ENCODE measurements around the gene RASA3.
"Not testable (repeated sequence)": the region's sequence is repeated elsewhere in the genome, so short reads cannot be mapped to it uniquely, and the experiment has no call there.

Gene RASA3

GRCh38 chr13:114030666-114031610 lies 101.5 kb downstream of the RASA3 start:
- no peak for DNase-seq

GRCh38 chr13:114029866-114030625 lies 102.4 kb downstream of the RASA3 start:
- DNase-seq: no peak

DNA sequence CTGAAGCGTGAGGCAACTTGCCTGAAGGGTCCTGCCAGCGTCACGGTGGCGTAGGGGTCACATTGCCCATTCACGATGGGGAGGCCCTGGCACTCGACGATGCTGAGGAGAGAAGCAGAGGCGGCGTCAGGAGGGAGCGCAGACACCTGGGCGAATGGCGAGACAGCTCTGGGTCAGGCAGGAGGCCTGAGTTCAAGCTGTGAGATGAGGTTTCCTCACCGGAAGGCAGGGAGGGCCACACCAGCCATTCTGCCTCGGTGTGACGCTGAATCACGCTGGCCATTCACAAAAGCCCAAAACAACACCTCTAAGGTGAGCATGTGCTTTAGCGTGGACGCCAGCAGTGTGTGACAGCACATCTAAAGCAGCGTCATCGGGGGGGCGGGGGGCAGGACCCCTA lies 104.6 kb downstream of the RASA3 start:
- no peak for DNase-seq

DNA sequence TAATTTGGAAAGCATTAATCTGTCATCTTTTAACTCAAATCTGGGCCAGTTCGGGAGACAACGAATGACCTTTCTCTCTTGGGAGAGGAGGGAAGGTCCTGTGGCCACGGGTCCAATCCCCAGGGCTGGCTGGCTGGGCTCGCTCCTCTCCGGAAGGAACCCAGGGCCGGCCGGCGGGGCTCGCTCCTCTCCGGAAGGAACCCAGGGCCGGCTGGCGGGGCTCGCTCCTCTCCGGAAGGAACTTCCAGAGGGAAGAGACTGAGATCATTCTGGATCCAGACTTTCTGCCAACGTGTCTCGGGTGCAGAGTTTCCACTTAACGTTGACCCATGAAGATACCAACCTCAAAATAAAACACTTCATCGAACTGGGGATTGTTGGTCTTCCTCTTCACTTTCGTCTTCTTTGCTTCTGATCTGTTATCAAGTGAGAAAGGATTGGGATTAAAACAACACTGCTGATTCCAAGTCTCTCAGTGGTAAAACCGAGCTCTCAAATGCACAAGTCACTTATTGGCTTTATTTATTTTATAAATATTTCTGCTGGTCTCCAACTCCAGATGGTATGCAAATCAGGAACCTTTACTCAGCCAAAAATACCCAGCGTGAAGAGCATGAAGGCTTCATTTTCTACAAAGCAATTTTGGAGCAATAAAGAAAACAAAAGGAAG lies 105.2 kb downstream of the RASA3 start:
- no peak for DNase-seq

DNA sequence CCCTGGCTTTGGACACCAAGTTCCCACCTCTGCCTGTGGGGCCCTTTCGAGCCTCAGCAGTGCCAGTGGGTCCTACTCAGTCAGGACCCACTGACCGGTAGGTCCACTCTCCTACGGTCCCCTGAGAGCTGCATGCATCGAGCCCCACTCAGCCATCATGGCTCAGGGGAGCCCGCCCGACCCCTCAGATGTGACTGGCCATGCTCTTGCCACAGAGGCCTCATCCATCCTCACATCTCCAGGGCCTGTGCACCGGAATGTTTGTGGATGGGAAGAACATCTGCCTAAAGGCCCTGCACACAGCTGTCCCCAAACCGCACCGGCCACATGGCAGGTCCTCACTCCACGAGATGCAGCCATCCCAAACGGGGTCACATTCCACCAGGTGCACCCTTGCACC lies 105.9 kb downstream of the RASA3 start:
- no peak for DNase-seq

- DNase-seq: no peak
These were observed 106.5 kb downstream of the RASA3 start for GRCh38 chr13:114025714-114026431.

- no peak for DNase-seq
These were observed 107.1 kb downstream of the RASA3 start for GRCh38 chr13:114025405-114025713.

- no peak for DNase-seq
These were observed 107.6 kb downstream of the RASA3 start for GRCh38 chr13:114024603-114025404.

GRCh38 chr13:114023716-114024602 lies 108.5 kb downstream of the RASA3 start:
- DNase-seq: no peak

DNA sequence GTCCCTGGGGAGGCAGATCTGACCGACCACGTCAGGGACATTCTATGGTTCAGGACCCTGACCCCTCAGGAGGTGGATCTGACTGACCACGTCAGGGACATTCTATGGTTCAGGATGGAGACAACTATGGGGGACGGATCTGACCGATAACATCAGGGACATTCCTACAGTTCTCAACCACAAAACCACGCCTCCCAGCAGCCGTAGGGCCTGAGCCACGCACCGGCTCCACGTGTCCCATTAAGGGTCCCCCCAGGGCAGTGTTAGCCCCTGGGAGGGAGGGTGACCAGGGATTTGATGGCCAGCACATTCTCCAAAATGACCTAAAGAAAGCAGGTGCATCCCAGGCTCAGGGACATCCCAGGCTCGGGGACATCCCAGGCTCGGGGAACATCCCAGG lies 109.5 kb downstream of the RASA3 start:
- DNase-seq: no peak

- no peak for DNase-seq
These were observed 110.1 kb downstream of the RASA3 start for GRCh38 chr13:114022309-114022669.

- no peak for DNase-seq
These were observed 110.7 kb downstream of the RASA3 start for GRCh38 chr13:114021464-114022308.

DNA sequence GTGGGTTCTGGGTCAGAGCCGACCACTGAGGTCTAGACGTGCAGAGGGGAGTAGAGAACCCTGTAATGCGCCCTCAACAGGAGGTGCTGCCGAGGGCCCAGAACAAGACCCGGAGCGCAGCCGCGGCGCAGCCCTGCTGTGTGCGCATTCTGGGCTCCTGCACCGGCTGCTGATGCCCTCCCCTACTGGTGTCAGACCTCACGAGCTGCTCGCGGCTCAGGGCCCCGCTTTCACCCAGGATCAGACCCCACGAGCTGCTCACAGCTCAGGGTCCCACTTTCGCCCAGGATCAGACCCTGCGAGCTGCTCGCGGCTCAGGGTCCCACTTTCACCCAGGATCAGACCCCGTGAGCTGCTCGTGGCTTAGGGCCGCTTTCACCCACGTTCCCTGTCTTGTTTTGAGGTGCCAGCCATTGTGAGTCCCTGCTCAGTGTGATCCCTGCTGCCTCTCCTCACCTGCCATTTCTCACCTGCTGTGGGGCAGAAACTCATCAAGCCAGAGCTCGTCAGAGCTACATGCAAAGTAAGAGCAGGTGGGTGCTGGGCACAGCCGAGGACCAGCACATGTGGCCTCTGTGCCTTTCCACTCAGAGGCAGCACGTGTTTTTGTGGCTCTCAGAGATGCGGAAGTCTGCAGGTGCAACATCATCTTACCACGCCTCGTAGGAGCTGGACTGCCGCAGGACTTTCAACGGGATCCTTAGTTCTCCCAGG lies 111.5 kb downstream of the RASA3 start:
- DNase-seq: no peak

DNA sequence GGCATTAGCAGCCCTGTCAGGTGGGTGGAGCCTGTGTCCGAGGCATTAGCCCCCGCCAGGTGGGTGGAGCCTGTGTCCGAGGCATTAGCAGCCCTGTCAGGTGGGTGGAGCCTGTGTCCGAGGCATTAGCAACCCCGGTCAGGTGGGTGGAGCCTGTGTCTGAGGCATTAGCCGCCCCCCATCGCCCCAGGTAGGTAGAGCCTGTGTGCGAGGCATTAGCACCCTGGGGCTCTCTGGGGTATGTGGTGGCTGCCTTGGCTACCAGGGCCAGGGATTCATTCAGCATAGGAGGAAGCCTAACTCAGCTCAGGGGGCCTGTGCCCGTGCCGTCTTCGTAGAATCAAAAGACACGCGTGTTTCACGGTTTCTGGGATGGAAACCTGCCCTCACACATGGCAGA lies 112.3 kb downstream of the RASA3 start:
- not testable (repeated sequence) for DNase-seq

- no peak for DNase-seq
These were observed 113.1 kb downstream of the RASA3 start for GRCh38 chr13:114019367-114019766.

- DNase-seq: no peak
These were observed 113.9 kb downstream of the RASA3 start for GRCh38 chr13:114018461-114019055.

GRCh38 chr13:114017966-114018365 lies 114.5 kb downstream of the RASA3 start:
- no peak for DNase-seq

DNA sequence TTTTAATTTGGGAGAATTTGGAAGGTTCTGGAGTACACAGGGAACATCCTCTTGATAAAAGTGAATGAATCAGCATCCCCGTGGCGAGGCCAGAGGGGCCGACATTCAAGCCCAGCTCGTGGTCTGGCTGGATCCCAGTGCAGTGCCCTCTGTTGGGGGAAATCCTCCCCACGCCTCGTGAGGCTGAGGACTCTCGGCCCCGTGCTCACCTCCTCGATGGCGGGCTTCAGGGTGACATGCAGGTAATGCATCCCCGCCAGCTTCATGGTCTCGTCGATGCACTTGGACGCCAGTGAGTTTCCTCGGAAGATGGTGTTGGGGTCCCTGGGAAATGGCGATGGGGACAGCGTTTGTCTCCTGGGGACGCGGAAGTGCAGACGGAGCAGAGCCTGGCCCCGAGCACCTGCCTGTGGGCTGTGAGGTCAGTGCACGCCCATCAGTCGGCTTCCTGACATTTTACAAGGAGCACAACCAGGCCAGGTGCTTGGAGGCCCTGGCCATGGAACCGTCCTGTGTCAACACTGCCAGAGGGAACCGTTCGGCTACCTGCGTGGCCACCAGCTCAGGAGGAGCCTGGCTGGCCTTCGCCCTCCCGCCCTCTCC lies 115.3 kb downstream of the RASA3 start:
- DNase-seq: no peak

All from NCI-H748 treated with DMSO at 0.1 percent for 48 hours (cell line).